Left renal cortex interstitium (tissue), 4 donors: Measurements from ENCODE around the gene SCN3B. TPM values are rescaled to one million over a fixed set of nuclear protein-coding genes. Genes with fewer than 3 reads are reported as not detected.

ENCODE experiments used
- DNase-seq, 4 donors: peaks; one replicate each; pipeline ENCODE4 v3.0.0-alpha.2; 2013; ENCODE audit warnings: low read depth in 4 of 4, low spot score in 2 of 4, missing footprints in 1 of 4
- polyA plus RNA-seq, 4 donors: library from polyadenylated mRNA; unstranded; fragments of 120-200 nt; gene quantifications; one replicate each; pipeline ENCODE4 v1.2.1, GENCODE V29; 2013; ENCODE audit not compliant: insufficient read length in 4 of 4

SCN3B gene
- 1 to 10 TPM; 1.1 to 2.2 (median 1.7) TPM for polyA plus RNA-seq

- peak; percentile 48 to 68 (median 66) for DNase-seq
Measured at GRCh38 chr11:123654566-123655081, at the start of gene SCN3B. TSS of gene SCN3B (minus strand) at chr11:123654624. CDS start at chr11:123653801, 823 bp downstream.

- no peak for DNase-seq
Measured at GRCh38 chr11:123702696-123703095, 48.3 kb upstream of the SCN3B start.

GRCh38 chr11:123702139-123702538, 47.7 kb upstream of the SCN3B start:
- no peak for DNase-seq

GRCh38 chr11:123700772-123701171, 46.3 kb upstream of the SCN3B start:
- no peak for DNase-seq

GRCh38 chr11:123698546-123699127, 44.2 kb upstream of the SCN3B start:
- no peak for DNase-seq

GRCh38 chr11:123696183-123696582, 41.8 kb upstream of the SCN3B start:
- DNase-seq = no peak

- no peak for DNase-seq
Measured at GRCh38 chr11:123695231-123695630, 40.8 kb upstream of the SCN3B start.

GRCh38 chr11:123694551-123694950, 40.1 kb upstream of the SCN3B start:
- no peak for DNase-seq

- DNase-seq = no peak
Measured at GRCh38 chr11:123692961-123693360, 38.5 kb upstream of the SCN3B start.

GRCh38 chr11:123690485-123690884, 36.1 kb upstream of the SCN3B start:
- DNase-seq = no peak

GRCh38 chr11:123684601-123685000, 30.2 kb upstream of the SCN3B start:
- DNase-seq = no peak

GRCh38 chr11:123683428-123684170, 29.2 kb upstream of the SCN3B start:
- DNase-seq = no peak

GRCh38 chr11:123682696-123683410, 28.4 kb upstream of the SCN3B start:
- DNase-seq = no peak

GRCh38 chr11:123681030-123681429, 26.6 kb upstream of the SCN3B start:
- DNase-seq = no peak

- DNase-seq = no peak
Measured at GRCh38 chr11:123678246-123678645, 23.8 kb upstream of the SCN3B start.

- no peak for DNase-seq
Measured at GRCh38 chr11:123677510-123677909, 23.1 kb upstream of the SCN3B start.

GRCh38 chr11:123674297-123674696, 19.9 kb upstream of the SCN3B start:
- no peak for DNase-seq

GRCh38 chr11:123672568-123672967, 18.1 kb upstream of the SCN3B start:
- no peak for DNase-seq

- DNase-seq = no peak
Measured at GRCh38 chr11:123671534-123671933, 17.1 kb upstream of the SCN3B start.

- no peak for DNase-seq
Measured at GRCh38 chr11:123670081-123670480, 15.7 kb upstream of the SCN3B start.

- DNase-seq = peak in 1 of 4 donors; percentile 47
Measured at GRCh38 chr11:123665306-123665705, 10.9 kb upstream of the SCN3B start.
